Fibroblast of lung (primary cell): ENCODE measurements around the gene LIF. TPM values are rescaled to one million over a fixed set of nuclear protein-coding genes. Genes with fewer than 3 reads are reported as not detected.

Experiments used
- DNase-seq, 2 donors: peaks; one replicate each; pipeline versions ENCODE4 v3.0.0 to v3.0.0-alpha.2; 2010; ENCODE audit warnings: low read depth in 2 of 2
- H2AFZ ChIP-seq: 2 replicates; pipeline ENCODE4 v1.5.1; 2012; ENCODE audit warnings: low read length, control low read depth, inconsistent platforms
- H3K27ac ChIP-seq: 2 replicates; pipeline ENCODE4 v1.5.1; 2011; ENCODE audit warnings: low read length, control low read depth; ENCODE audit not compliant: insufficient read depth
- H3K27me3 ChIP-seq: 2 replicates; pipeline ENCODE4 v1.5.1; 2011; ENCODE audit warnings: mild to moderate bottlenecking, low read length; ENCODE audit not compliant: control insufficient read depth, insufficient read depth
- H3K36me3 ChIP-seq: 2 replicates; pipeline ENCODE4 v1.5.1; 2011; ENCODE audit warnings: low read length; ENCODE audit not compliant: control insufficient read depth, insufficient read depth
- H3K4me1 ChIP-seq: 2 replicates; pipeline ENCODE4 v1.5.1; 2011; ENCODE audit warnings: low read length; ENCODE audit not compliant: control insufficient read depth, insufficient read depth; ENCODE audit errors: extremely low read depth
- H3K4me2 ChIP-seq: 2 replicates; pipeline ENCODE4 v1.5.1; 2011; ENCODE audit warnings: low read length, control low read depth; ENCODE audit not compliant: insufficient read depth; ENCODE audit errors: extremely low read depth
- H3K4me3 ChIP-seq, 4 experiments: fragments of 200-600 bp in 1 of 4; sonication (generic) in 1 of 4; replicated peaks in 1 of 4; 2 replicates each; pipeline ENCODE4 v1.5.1; 2011 to 2016; ENCODE audit warnings: low read length in 4 of 4, low read depth in 3 of 4, mild to moderate bottlenecking in 3 of 4, control low read depth in 2 of 4, inconsistent platforms in 1 of 4, mixed read lengths in 1 of 4; ENCODE audit not compliant: insufficient read depth in 1 of 4; ENCODE audit errors: control extremely low read depth in 1 of 4
- H3K79me2 ChIP-seq: 2 replicates; pipeline ENCODE4 v1.5.1; 2012; ENCODE audit warnings: mild to moderate bottlenecking, low read length, inconsistent platforms; ENCODE audit not compliant: control insufficient read depth, insufficient read depth
- H3K9ac ChIP-seq: 2 replicates; pipeline ENCODE4 v1.5.1; 2011; ENCODE audit warnings: mild to moderate bottlenecking, low read length, control low read depth; ENCODE audit not compliant: insufficient read depth
- H3K9me3 ChIP-seq: 2 replicates; pipeline ENCODE4 v1.5.1; 2012; ENCODE audit warnings: low read depth, low read length; ENCODE audit not compliant: control insufficient read depth, insufficient read depth
- H4K20me1 ChIP-seq: 2 replicates; pipeline ENCODE4 v1.5.1; 2011; ENCODE audit warnings: low read length; ENCODE audit not compliant: control insufficient read depth, insufficient read depth; ENCODE audit errors: extremely low read depth
- CTCF ChIP-seq, 2 donors: IDR thresholded peaks in 1 of 2; conservative IDR thresholded peaks in 1 of 2; 1 replicate in 1 of 2; 2 replicates in 1 of 2; pipeline ENCODE4 v1.5.1; 2011 to 2012; ENCODE audit warnings: low read length in 2 of 2, control low read depth in 1 of 2, inconsistent platforms in 1 of 2, low read depth in 1 of 2, mild to moderate bottlenecking in 1 of 2
- EZH2 ChIP-seq: IDR thresholded peaks from 2 replicates; pipeline ENCODE4 v1.5.1; 2012; ENCODE audit warnings: low read length, control low read depth, mild to moderate bottlenecking; ENCODE audit errors: missing control alignments
- polyA plus RNA-seq, 2 donors: library from polyadenylated mRNA; depleted of rRNA in 1 of 2; stranded (reverse) in 1 of 2; unstranded in 1 of 2; fragments of >200 nt; gene quantifications; 2 replicates each; pipeline ENCODE4 v1.2.1, GENCODE V29; 2011 to 2012; ENCODE audit warnings: missing spikeins in 1 of 2
- total RNA-seq: library from RNA; depleted of rRNA; stranded (reverse); fragments of >200 nt; gene quantifications from 2 replicates; pipeline ENCODE4 v1.2.1, GENCODE V29; 2014

LIF gene
- total and polyA plus RNA-seq, 2 donors (not counting 1 experiment from before 2014, with no cell fraction given), result 4.5 to 11.2 TPM

GRCh38 chr22:30220338-30221012, 26.1 kb downstream of the LIF start:
- no peaks in the 10 kb centered on the region for H3K79me2 ChIP-seq
- no peaks in the 10 kb centered on the region for H3K9me3 ChIP-seq
- H3K9ac ChIP-seq, result no peak overlapping the region
- H3K4me2 ChIP-seq, result no peak overlapping the region
- TF ChIP-seq CTCF (conservative IDR thresholded peaks at IDR 0.05 in 1 of 2, IDR thresholded peaks at IDR 0.05 in 1 of 2; ENCODE audit: low read depth in 1 of 2, low read length in 2 of 2), result no peak
- no peak for TF ChIP-seq EZH2
- H3K4me1 ChIP-seq, result peaks cover 5% of the 10 kb centered on the region
- no peaks in the 10 kb centered on the region for H3K27me3 ChIP-seq
- no peaks in the 10 kb centered on the region for H4K20me1 ChIP-seq
- H3K36me3 ChIP-seq, result no peaks in the 10 kb centered on the region
- H2AFZ ChIP-seq, result no peak overlapping the region
- no peak for DNase-seq
- no peak overlapping the region for H3K4me3 ChIP-seq
- no peak overlapping the region for H3K27ac ChIP-seq

- no peaks in the 10 kb centered on the region for H3K36me3 ChIP-seq
Observed at GRCh38 chr22:30219668-30220278, 26.8 kb downstream of the LIF start.

More at GRCh38 chr22:30219668-30220278, 26.8 kb downstream of the LIF start:
- DNase-seq, result no peak
- H3K4me2 ChIP-seq, result no peak overlapping the region
- no peak overlapping the region for H3K4me3 ChIP-seq
- no peaks in the 10 kb centered on the region for H4K20me1 ChIP-seq
- TF ChIP-seq EZH2 (no peak), CTCF (conservative IDR thresholded peaks at IDR 0.05 in 1 of 2, IDR thresholded peaks at IDR 0.05 in 1 of 2; ENCODE audit: low read depth in 1 of 2, low read length in 2 of 2) (no peak)
- no peak overlapping the region for H2AFZ ChIP-seq
- peaks cover 5% of the 10 kb centered on the region for H3K4me1 ChIP-seq
- no peaks in the 10 kb centered on the region for H3K79me2 ChIP-seq
- H3K27ac ChIP-seq, result no peak overlapping the region
- no peak overlapping the region for H3K9ac ChIP-seq
- H3K9me3 ChIP-seq, result no peaks in the 10 kb centered on the region
- no peaks in the 10 kb centered on the region for H3K27me3 ChIP-seq
